Embryonic facial prominence (tissue), 1 donor: ENCODE measurements around the gene ARFGEF3.

Experiments used
- DNase-seq: peaks from one replicate; pipeline ENCODE4 v3.0.0-alpha.2; 2016; ENCODE audit errors: extremely low spot score

The ARFGEF3 gene

GRCh38 chr6:138308731-138309110 is 147.0 kb downstream of the ARFGEF3 start:
- no peak for DNase-seq

DNA sequence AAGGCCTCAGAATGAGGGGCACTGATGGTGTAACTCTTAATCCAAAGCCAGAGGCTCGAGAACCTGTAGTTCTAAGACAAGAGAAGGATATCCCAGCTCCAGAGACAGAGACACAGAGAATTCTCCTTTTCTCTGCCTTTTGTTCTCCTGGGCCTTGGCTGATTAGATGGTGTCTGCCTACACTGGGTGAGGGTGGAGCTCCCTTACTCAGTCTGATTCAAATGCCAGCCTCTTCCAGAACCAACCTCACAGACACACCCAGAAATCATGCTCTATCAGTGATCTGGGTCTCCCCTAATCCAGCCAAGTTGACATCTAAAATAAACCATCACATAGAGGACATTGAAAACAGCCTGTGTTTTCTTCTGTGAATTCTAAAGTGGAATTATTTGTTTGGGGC is 148.0 kb downstream of the ARFGEF3 start:
- DNase-seq, result no peak

DNA sequence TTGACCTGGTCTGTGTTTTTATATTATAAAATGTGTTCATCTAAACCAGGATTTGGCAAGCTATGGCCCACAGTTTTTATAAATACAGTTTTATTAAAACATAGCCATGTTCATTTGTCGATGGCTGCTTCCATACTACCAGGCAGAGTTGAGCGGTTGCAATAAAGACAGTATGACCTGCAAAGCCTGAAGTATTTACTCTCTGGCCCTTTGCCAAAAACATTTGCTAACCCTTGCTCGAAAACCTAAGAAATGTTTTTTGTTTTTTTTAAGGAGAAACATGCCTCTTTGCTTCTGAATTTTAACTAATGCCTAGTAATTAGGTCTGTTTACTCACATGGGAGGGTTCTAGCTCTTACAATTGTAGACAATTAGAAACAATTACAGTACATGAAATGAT is 148.6 kb downstream of the ARFGEF3 start:
- DNase-seq, result no peak

- no peak for DNase-seq
These were observed 149.1 kb downstream of the ARFGEF3 start for GRCh38 chr6:138310821-138311220.

DNA sequence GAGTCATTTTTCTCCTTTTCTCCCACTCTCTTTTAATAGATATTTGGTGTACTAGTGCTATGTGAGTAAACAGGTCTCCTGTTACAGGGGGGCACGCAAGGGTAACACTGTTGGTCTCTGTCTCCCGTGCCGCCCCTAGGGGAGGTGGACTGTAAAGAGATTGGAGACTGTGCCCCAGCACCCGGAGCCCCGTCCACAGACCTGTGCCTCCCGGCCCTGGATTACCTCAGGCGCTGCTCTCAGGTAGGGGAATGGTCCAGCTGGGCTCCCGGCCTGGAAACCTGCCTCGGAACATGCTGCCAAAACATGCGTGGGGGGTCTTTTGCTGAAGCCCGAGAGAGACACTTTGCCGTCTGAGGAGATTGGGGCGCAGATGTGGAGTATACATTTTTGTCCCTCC is 149.5 kb downstream of the ARFGEF3 start:
- DNase-seq, result no peak

- no peak for DNase-seq
These were observed 157.1 kb downstream of the ARFGEF3 start for GRCh38 chr6:138318741-138319375.

DNA sequence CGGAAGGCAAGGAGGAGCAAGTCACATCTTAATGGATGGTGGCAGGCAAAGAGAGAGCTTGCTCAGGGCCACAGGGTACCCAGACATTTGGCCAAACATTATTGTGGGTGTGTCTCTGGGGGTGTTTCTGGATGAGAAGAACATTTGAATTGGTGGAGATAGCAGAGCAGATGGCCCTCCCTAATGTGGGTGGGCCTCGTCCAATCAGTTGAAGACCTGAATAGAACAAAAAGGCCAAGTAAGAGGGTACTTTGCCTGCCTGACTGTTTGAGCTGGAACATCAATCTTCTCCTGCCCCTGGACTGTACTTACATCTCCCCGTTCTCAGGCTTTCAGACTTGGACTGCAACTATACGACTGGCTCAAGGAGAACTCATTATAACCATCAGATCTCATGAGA is 160.2 kb downstream of the ARFGEF3 start:
- DNase-seq, result no peak

DNA sequence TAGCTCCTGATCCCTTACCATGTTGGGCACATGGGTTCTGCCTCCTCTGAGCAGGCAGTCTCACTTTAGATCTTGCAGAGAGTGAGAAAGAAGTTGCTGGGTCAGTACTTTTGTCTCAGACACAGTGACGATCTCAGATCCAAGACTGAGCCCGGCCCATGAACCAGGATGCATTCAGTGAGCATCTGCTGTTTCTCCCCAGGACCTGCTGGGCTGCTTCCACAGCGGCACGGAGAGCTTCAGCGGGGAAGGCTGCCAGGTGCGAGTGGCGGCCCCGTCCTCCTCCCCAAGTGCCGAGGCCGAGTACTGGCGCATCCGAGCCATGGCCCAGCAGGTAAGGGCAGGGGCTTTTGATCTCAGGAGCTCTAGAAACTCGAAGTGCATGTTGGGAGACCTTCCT is 162.1 kb downstream of the ARFGEF3 start:
- no peak for DNase-seq

- DNase-seq, result no peak
These were observed 166.5 kb downstream of the ARFGEF3 start for GRCh38 chr6:138328210-138328609.

DNA sequence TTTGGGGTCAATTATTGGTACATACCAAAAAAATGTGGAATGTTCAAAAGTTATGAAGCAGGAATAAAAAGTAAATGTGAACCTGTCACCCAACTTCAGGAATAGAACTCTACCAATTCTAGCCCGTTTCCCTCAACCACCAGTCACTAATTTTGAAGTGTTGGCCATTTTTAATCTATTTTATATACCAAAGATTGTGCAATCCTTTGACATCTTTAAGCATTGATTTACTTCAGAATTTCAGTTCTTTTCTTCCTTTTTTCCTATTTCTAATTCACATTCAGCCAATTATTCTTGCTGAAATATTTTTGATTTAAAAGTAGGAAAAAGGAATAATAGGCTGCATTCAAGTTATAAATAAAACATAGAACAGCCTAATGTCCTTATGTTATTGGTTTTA is 169.0 kb downstream of the ARFGEF3 start:
- DNase-seq, result no peak

GRCh38 chr6:138331444-138331843 is 169.7 kb downstream of the ARFGEF3 start:
- no peak for DNase-seq

DNA sequence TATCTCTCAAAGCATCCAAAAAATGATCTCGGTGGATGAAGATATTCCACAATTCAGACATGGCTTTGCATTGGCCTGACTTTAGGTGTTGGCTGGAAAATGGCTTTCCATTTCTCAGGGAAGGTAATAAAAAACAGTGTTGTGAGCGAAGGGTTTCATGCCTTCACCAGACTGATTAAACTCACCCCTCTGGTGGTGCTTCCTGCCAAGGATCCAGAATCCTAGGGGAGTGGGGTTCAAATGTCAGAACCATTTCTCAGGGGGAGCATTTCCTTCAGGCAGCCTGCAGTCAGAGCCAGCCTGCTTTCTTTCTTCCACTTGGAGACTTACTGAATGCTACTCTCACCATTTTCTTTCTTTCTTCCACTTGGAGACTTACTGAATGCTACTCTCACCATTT is 170.2 kb downstream of the ARFGEF3 start:
- no peak for DNase-seq

GRCh38 chr6:138334000-138334399 is 172.3 kb downstream of the ARFGEF3 start:
- DNase-seq, result no peak

- DNase-seq, result no peak
These were observed 173.2 kb downstream of the ARFGEF3 start for GRCh38 chr6:138334963-138335362.

GRCh38 chr6:138336221-138336620 is 174.5 kb downstream of the ARFGEF3 start:
- DNase-seq, result no peak

- no peak for DNase-seq
These were observed 175.3 kb downstream of the ARFGEF3 start for GRCh38 chr6:138337076-138337475.

- DNase-seq, result no peak
These were observed 177.3 kb downstream of the ARFGEF3 start for GRCh38 chr6:138339024-138339423.

GRCh38 chr6:138341176-138341575 is 179.4 kb downstream of the ARFGEF3 start:
- DNase-seq, result no peak

DNA sequence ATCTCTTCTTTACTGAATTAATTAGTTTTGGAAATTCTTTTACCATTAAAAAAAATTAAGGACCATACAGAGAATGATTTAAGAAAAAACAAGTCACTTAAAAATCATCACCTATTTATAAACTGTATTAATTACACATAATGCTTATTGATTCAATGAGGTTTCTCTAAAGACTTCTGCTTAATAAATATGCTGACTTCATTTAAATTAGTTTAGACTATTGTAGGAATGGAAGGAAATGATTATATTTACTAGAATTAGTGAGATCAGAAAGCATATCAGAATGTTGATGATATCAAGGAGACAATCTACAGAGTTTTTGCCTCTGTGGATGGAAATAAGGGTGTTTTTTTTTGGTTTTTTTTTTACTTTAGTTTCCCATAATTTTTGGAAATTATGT is 181.4 kb downstream of the ARFGEF3 start:
- DNase-seq, result no peak

- no peak for DNase-seq
These were observed 184.0 kb downstream of the ARFGEF3 start for GRCh38 chr6:138345565-138346285.

GRCh38 chr6:138346302-138347195 is 184.8 kb downstream of the ARFGEF3 start:
- no peak for DNase-seq

GRCh38 chr6:138347864-138348263 is 186.1 kb downstream of the ARFGEF3 start:
- DNase-seq, result no peak

GRCh38 chr6:138349891-138350290 is 188.2 kb downstream of the ARFGEF3 start:
- peak; percentile 77 for DNase-seq
